ENCODE data around the gene GLB1L.

The GLB1L gene

DNA sequence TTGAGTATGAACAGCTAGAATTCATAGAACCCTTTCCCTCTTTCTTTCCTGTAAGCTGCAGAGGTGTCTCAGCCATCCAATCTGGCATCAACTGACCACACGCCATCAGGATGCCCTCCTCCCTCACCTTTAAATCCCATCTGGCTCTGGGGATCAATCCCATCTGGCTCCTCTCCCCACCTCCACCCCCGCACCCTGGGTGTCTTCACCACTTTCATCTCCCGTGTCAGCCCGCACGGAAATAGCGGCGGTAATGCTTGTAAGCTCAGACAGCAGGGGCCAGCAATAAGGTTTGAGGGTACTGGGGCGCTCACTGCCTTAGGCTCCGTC, 7.3 kb upstream of the GLB1L start:
- DNase-seq: no peak

DNA sequence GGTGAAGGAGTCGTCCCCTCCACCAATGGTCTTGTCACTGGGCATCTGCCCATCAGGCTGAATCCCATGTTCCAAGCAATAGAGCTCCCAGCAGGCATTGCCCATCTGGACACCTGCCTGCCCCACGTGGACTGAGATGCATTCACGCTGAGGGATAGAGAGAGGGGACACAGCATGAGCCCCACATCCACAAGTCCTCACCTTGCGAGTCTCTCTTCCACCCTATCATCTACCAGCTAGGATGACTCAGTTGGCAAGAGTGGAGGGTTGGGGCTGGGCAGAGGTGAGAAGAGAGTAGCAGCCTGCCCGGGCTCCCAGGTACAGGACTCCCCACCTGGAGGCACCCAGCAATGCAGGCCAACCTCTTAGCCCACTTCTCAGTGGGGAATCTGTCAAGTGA, 6.8 kb upstream of the GLB1L start:
- DNase-seq: no peak

DNA sequence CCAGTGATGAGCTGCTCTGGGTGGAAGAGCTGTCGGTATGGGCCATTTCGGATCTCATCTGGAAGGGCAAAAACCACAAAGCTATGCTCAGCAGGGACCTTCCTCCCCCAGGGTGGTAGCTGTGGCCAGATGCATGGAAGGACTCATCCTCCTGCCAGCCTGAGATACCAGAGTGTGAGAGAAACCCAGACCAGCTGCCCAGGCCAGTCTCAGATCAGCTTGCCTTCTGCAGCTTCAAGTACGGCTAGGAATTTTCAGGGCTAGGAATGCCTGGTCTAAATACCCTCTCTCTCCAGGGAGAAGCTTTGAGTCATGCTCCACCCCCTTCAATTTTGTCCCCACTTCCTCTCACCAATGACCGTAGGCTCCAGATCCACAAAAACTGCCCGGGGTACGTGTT, 6.4 kb upstream of the GLB1L start:
- no peak for DNase-seq

DNA sequence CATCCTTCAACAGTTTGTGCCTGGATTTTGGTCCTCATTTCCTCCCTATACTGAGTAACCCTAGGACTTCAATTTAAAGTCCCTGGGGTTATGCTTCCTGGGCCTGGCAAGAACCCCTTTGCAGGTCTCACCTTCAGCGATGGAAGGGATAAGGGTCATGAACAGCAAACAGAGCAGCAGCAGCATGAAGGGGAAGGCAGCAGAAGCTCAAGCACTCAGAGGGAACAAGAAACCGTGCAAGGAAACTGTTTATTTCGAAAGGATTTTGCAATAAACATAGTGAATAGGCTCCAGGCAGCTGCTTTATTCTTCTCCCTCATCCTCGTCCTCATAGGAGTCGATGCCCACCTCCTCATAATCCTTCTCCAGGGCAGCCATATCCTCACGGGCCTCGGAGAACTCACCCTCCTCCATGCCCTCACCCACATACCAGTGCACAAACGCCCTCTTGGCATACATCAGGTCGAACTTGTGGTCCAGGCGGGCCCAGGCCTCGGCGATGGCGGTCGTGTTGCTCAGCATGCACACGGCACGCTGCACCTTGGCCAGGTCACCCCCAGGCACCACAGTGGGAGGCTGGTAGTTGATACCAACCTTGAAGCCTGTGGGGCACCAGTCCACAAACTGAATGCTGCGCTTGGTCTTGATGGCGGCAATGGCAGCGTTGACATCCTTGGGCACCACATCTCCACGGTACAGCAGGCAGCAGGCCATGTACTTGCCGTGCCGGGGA, 5.0 kb upstream of the GLB1L start:
- DNase-seq: no peak

DNA sequence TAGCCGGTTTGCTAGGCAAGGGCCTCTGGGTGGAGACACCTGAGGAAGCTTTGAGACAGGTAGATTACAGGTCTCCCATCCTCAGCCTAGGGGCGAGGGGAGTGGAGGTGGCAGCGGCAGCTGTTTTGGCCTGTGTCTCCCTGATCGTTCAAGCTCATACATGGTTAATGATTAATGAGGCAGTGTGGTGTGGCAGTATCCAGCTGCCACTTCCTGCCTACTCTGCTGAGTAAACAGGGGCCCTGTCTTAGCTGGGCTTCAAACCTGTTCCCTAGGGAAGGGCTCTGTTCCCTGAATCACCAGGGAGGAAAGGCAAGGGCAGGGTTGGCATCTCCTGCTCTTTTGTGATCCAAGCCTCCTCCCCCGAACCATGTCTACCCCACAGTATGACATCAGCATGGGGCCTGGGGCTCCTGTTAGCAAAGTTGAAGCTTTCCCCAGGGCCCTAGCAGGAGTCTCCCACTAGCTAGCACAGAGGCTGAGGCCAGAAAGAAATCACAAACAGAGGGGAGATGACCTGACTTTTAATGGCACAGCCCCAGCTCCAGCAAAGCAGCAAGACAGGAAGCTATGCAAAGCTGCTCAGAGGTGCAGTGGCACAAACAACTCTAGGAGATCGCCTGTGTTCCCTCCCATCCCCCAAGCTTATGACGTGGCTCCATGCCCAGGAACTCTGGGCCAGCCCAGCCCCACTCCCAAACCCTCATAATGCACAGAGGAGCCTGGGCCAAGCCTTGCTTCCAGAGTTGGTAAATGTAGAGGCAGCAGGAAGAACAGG, 4.1 kb upstream of the GLB1L start:
- DNase-seq: peak; percentile 91

GRCh38 chr2:219248845-219249202, 3.6 kb upstream of the GLB1L start:
- no peak for DNase-seq

- DNase-seq: no peak
Measured at GRCh38 chr2:219247678-219248642, 2.7 kb upstream of the GLB1L start.

- no peak for DNase-seq
Measured at GRCh38 chr2:219246559-219246958, 1.3 kb upstream of the GLB1L start.

- no peak for DNase-seq
Measured at GRCh38 chr2:219245899-219246230, 621 bp upstream of the GLB1L start.

DNA sequence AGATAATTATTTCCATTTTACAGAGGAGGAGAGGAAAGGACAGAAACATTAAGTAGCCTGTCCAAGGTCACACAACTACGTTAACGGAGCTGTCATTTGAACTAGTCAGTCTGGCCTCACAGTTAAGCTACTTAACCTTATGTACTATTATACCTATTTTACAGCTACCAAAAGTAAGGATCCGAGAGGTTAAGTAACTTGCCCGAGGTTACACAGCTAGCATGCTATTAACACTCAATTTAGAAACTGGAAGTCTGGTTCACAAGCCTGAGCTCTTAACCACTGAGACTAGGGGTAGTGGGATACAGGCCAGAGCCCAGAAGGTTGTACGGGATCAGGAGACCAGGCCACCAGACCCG, 476 bp downstream of the GLB1L start:
- no peak for DNase-seq

GRCh38 chr2:219243291-219243761, 1.9 kb downstream of the GLB1L start:
- no peak for DNase-seq

- DNase-seq: no peak
Measured at GRCh38 chr2:219234331-219234730, 10.9 kb downstream of the GLB1L start.

DNA sequence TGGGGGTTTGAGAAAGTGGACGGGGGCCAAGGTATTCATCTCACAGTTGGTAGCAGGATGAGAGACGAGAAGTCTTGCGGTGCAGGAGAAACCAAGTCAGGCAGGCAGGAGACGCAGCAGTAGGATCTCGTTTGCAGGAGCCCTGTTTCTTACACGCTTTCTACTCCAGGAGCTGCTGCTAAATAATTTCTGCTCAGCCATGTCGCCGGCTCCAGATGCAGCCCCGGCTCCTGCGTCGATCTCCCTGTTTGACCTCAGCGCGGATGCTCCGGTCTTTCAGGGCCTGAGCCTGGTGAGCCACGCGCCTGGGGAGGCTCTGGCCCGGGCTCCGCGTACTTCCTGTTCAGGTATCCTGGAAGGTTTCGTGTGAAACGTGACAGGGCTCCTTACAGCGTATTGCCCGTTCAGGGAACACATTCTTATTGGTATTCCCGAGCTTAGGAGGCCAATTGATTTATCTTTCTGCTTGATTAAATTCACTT, 15.1 kb downstream of the GLB1L start:
- peak; percentile 4 for DNase-seq

GRCh38 chr2:219229305-219230058, 15.8 kb downstream of the GLB1L start, which contains the start of the genes ANKZF1 and ATG9A:
Gene ANKZF1 (plus strand): TSS chr2:219229806. CDS start chr2:219230258, 452 bp downstream.
Gene ATG9A (minus strand): TSS chr2:219229636. CDS start chr2:219228024, 1,612 bp downstream.
- peak; percentile 97 for DNase-seq

DNA sequence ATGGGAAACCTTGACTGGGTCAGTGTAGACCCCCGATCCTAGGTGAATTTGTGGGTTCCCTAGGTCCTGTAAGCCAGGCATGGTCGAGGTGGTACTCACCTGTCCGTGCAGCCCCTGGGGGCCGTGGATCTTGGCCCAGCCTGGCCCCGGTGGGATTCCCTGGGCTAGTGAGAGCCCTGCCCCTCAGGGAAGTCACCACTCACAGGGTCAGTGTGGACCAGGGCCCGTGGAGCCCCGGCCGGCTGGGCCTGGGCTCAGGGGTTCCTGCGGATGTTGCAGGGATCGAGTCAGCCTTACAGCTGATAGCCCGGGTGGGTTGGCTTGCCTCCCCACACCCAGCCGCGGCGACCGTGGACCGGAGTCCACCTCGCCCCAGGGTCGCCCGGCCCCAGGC, 16.3 kb downstream of the GLB1L start:
- DNase-seq: no peak

- no peak for DNase-seq
Measured at GRCh38 chr2:219228041-219228910, 17.0 kb downstream of the GLB1L start.

DNA sequence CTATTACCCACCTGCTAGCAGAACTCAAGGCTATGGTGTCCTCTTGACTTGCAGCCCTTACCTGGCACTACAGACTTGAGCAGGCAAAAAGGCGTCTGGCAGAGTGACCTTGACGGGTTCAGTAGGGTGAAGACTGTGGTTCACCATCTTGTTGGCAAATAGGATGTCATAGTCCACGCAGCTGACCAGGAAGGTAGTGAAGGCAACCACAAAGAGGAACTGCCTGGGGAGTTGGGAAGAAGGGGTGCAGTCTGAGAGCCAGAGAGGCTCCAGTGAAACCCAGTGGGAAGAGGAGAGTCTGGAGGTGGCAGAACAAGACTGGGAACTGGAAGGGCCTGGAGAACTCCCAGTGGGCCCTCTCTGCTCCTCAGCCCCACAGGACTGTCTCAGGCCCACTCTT, 19.9 kb downstream of the GLB1L start:
- DNase-seq: no peak

DNA sequence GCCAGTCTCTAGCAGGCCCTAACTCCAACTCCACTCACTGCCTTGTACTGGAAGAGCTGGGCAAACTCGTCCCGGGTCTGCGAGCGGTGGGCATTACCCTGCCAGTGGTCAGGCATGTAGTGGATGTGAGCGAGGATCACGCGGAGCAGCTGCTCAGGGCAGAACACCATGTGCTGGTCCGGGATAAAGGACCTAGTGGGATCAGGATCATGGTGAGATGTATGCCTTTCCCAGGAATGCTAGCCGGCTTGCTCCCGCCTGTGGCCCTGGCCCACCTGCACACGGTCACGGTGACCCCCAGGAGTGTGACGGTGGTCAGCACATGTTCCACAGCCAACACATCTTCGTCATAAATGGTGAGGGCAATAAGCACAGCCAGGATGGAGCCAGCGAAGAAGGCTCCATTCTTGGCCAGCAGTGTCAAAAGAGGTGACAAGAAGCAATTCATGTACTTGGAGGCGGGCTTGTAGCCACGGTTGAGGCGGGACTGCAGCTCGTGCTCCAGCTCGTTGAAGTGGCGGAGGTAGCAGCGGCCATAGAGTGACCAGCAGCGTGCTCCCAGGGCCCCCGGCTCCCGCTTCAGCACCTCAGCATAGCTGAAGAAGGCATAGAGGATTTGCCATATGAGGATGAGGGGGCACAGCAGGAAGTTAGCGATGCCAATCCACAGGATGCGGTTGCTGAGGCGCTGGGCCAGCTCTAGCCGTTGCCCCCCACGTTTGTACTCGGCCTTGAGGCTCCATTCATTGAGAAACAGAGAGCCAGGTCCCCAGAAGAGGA, 21.2 kb downstream of the GLB1L start:
- DNase-seq: no peak

GRCh38 chr2:219221957-219222518, 23.2 kb downstream of the GLB1L start:
- DNase-seq: no peak

All from NCI-H2171 (cell line).